Smooth muscle cell (in vitro differentiated cells): ENCODE data around the gene OLFM2. TPM values are rescaled to one million over a fixed set of nuclear protein-coding genes. Genes with fewer than 3 reads are reported as not detected.

Source experiments
- DNase-seq: peaks from one replicate; lab custom pipeline; 2025; ENCODE audit not compliant: unreplicated experiment; lab: John Stamatoyannopoulos, UW
- H2AFZ ChIP-seq: fragments of 200-600 bp; sonication (generic); 2 replicates; pipeline ENCODE4 v1.6.0; 2016; ENCODE audit warnings: antibody characterized with exemption, low read depth, mild to moderate bottlenecking
- H3F3A ChIP-seq: fragments of 200-600 bp; sonication (generic); 2 replicates; pipeline ENCODE4 v1.6.0; 2017; ENCODE audit warnings: antibody characterized with exemption, low read depth
- H3K27ac ChIP-seq: fragments of 200-600 bp; sonication (generic); 2 replicates; pipeline ENCODE4 v1.5.1; 2016; ENCODE audit warnings: low read depth, mild to moderate bottlenecking
- H3K27me3 ChIP-seq: fragments of 200-600 bp; sonication (generic); 2 replicates; pipeline ENCODE4 v1.6.1; 2016; ENCODE audit warnings: low read depth, mild to moderate bottlenecking
- H3K36me3 ChIP-seq: fragments of 200-600 bp; sonication (generic); 2 replicates; pipeline ENCODE4 v1.5.1; 2016; ENCODE audit warnings: low read depth
- H3K4me1 ChIP-seq: fragments of 200-600 bp; sonication (generic); 2 replicates; pipeline ENCODE4 v1.5.1; 2016; ENCODE audit warnings: low read depth
- H3K4me2 ChIP-seq: fragments of 200-600 bp; sonication (generic); 2 replicates; pipeline ENCODE4 v1.6.0; 2016; ENCODE audit warnings: mild to moderate bottlenecking
- H3K4me3 ChIP-seq: fragments of 200-600 bp; sonication (generic); 2 replicates; pipeline ENCODE4 v1.5.1; 2016; ENCODE audit warnings: mild to moderate bottlenecking
- H3K79me2 ChIP-seq: fragments of 200-600 bp; sonication (generic); 2 replicates; pipeline ENCODE4 v1.6.0; 2016; ENCODE audit warnings: low read depth, mild to moderate bottlenecking
- H3K9ac ChIP-seq: fragments of 200-600 bp; sonication (generic); 2 replicates; pipeline ENCODE4 v1.6.0; 2016; ENCODE audit warnings: low read depth
- H3K9me3 ChIP-seq: fragments of 200-600 bp; sonication (generic); replicated peaks from 2 replicates; pipeline ENCODE4 v1.5.1; 2016; ENCODE audit warnings: low read depth
- H4K20me1 ChIP-seq: fragments of 200-600 bp; sonication (generic); 2 replicates; pipeline ENCODE4 v1.6.0; 2016; ENCODE audit warnings: low read depth
- CTCF ChIP-seq: fragments of 200-600 bp; sonication (generic); IDR thresholded peaks from 2 replicates; pipeline ENCODE4 v1.5.1; 2017; ENCODE audit warnings: borderline replicate concordance, mild to moderate bottlenecking, antibody characterized with exemption; ENCODE audit not compliant: insufficient read depth, poor library complexity, severe bottlenecking
- WGBS: methylation state at CpG from one replicate; pipeline ENCODE4 v1.1.7; 2016; ENCODE audit warnings: low lambda C conversion rate; 5-methylcytosine and 5-hydroxymethylcytosine counted together
- polyA plus RNA-seq: library from polyadenylated mRNA; unstranded; fragments of >200 nt; fragmentation: Nextera tagmentation; extraction: Ambion mirVana; gene quantifications from 2 replicates; pipeline ENCODE4 v1.2.1, GENCODE V29; 2016
- total RNA-seq: library from RNA; depleted of rRNA; stranded (reverse); fragments of >200 nt; gene quantifications from 2 replicates; pipeline ENCODE4 v1.2.3, GENCODE V29; 2014

Gene OLFM2
- total and polyA plus RNA-seq, 2 experiments from 2014 or later: 63.1 to 119 TPM

DNA sequence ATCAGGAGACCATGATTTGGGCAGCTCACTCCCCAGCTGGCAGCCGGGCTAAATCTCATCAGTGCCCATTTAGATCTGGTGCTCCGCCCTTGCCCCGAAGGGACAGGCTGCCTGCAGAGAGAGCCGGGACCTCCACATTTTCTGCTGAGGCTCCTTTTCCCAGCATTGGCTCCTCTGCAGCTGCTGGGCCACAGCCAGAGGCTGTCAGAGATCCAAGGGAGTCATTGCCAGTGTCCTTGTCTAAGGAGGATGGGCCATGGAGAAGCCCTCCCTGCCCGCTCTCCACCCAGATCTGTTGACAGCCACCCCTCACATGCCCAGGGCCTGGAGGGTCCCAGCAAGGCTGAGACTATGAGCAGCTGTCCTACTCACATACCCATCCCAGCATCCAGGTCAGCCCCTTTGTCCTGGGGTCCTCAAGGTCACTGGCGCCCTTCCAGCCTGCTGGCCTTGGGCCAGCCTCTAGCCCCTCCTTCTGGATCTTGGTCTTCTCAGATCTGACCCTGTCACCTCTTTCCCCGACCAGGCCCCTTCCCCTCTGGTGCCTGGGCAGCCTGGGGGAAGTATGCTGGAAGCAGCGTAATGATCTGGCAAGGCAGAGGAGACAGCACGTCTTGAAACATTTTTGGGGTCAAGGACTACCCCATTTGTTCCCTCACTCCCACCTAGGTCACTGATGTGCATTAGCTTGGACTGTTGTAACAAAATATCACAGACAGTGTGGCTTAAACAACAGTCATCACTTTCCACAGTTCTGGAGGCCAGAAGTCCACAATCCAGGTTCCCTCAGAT lies 93.3 kb downstream of the OLFM2 start:
- no peak overlapping the region for H2AFZ ChIP-seq
- H4K20me1 ChIP-seq: peaks cover 7% of the 10 kb centered on the region
- no peaks in the 10 kb centered on the region for H3F3A ChIP-seq
- no peak overlapping the region for H3K4me2 ChIP-seq
- no peaks in the 10 kb centered on the region for H3K4me1 ChIP-seq
- no peak overlapping the region for H3K9ac ChIP-seq
- H3K27ac ChIP-seq: no peak overlapping the region
- H3K27me3 ChIP-seq: no peaks in the 10 kb centered on the region
- WGBS: 96% methylated on average over 9 of the region's 9 CpGs
- DNase-seq: no peak
- no peak overlapping the region for H3K4me3 ChIP-seq
- H3K9me3 ChIP-seq: no peaks in the 10 kb centered on the region
- H3K36me3 ChIP-seq: no peaks in the 10 kb centered on the region
- TF ChIP-seq CTCF: no peak
- no peaks in the 10 kb centered on the region for H3K79me2 ChIP-seq

GRCh38 chr19:9839415-9839814 lies 96.9 kb downstream of the OLFM2 start:
- Histone ChIP-seq H3K27me3 (no peaks in the 10 kb centered on the region), H3K9ac (no peak overlapping the region), H3K27ac (no peak overlapping the region), H3K9me3 (no peaks in the 10 kb centered on the region), H3K36me3 (no peaks in the 10 kb centered on the region), H3K4me2 (no peak overlapping the region), H2AFZ (no peak overlapping the region), H3K4me1 (peaks cover 6% of the 10 kb centered on the region), H3K79me2 (peaks cover 17% of the 10 kb centered on the region), H3K4me3 (no peak overlapping the region), H3F3A (peaks cover under 1% of the 10 kb centered on the region), H4K20me1 (no peaks in the 10 kb centered on the region)
- DNase-seq: no peak
- TF ChIP-seq CTCF: no peak
- 82% methylated on average over 1 of the region's 1 CpG for WGBS

- no peaks in the 10 kb centered on the region for H3K36me3 ChIP-seq
- no peaks in the 10 kb centered on the region for H3K9me3 ChIP-seq
- H4K20me1 ChIP-seq: no peaks in the 10 kb centered on the region
- no peak overlapping the region for H3K4me2 ChIP-seq
- DNase-seq: no peak
- no peak overlapping the region for H2AFZ ChIP-seq
- peaks cover 2% of the 10 kb centered on the region for H3F3A ChIP-seq
- H3K9ac ChIP-seq: no peak overlapping the region
- no peak overlapping the region for H3K4me3 ChIP-seq
- no peak for TF ChIP-seq CTCF
- H3K79me2 ChIP-seq: peaks cover 17% of the 10 kb centered on the region
- no peak overlapping the region for H3K27ac ChIP-seq
- H3K27me3 ChIP-seq: no peaks in the 10 kb centered on the region
- peaks cover 6% of the 10 kb centered on the region for H3K4me1 ChIP-seq
- over 99% methylated on average over 15 of the region's 15 CpGs for WGBS
Measured at GRCh38 chr19:9838324-9838723, 98.0 kb downstream of the OLFM2 start.

DNA sequence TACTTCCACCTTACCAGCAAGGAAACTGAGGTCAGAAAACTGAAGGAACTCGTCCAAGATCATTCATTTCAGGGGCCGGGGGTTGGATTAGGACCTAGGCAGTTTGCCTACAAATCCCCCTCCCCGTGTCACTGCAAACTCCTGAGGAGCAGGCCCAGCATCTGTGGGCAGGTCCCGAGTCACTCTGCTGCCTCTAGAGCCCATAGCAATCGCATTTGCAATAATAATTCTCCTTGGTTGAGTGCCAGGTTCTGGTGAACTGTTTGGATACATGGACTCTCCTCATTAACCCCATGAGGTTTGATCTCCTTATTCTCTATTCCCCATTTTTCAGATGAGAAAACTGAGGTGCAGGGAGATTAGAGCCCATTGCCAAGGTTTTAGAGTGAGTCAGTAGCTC lies 100.3 kb downstream of the OLFM2 start:
- Histone ChIP-seq H3K9ac (peak overlapping the region; percentile 75), H3K4me3 (peak overlapping the region; percentile 77), H2AFZ (no peak overlapping the region), H3K27ac (no peak overlapping the region), H3K9me3 (no peaks in the 10 kb centered on the region), H3K36me3 (no peaks in the 10 kb centered on the region), H4K20me1 (no peaks in the 10 kb centered on the region), H3K27me3 (no peaks in the 10 kb centered on the region), H3F3A (peaks cover 2% of the 10 kb centered on the region), H3K4me2 (peak overlapping the region; percentile 100), H3K79me2 (peaks cover 25% of the 10 kb centered on the region), H3K4me1 (peaks cover 6% of the 10 kb centered on the region)
- 33% methylated on average over 5 of the region's 5 CpGs for WGBS
- no peak for DNase-seq
- no peak for TF ChIP-seq CTCF
